ENCODE measurements around the gene SVOP. TPM values are rescaled to one million over a fixed set of nuclear protein-coding genes. Genes with fewer than 3 reads are reported as not detected.

Gene SVOP
- total RNA-seq, 1 donor from 2014 or later = not detected

GRCh38 chr12:108981835-108982234 lies 39.0 kb downstream of the SVOP start:
- Mint-ChIP-seq H3K27me3 (ENCODE audit: low read depth) (no peaks in the 10 kb centered on the region), H3K4me1 (ENCODE audit: low read depth) (peaks cover 4% of the 10 kb centered on the region), H3K36me3 (ENCODE audit: low read depth) (no peaks in the 10 kb centered on the region), H3K9me3 (ENCODE audit: low read depth) (no peaks in the 10 kb centered on the region), H3K4me3 (ENCODE audit: unreplicated experiment) (no peak overlapping the region), H3K27ac (ENCODE audit: unreplicated experiment) (no peak overlapping the region)
- TF ChIP-seq CTCF (IDR thresholded peaks at IDR 0.05) = no peak
- DNase-seq (ENCODE audit: low spot score) = no peak

- Mint-ChIP-seq H3K9me3 (ENCODE audit: low read depth) (no peaks in the 10 kb centered on the region), H3K4me3 (ENCODE audit: unreplicated experiment) (no peak overlapping the region), H3K27ac (ENCODE audit: unreplicated experiment) (no peak overlapping the region), H3K4me1 (ENCODE audit: low read depth) (peaks cover 4% of the 10 kb centered on the region), H3K36me3 (ENCODE audit: low read depth) (no peaks in the 10 kb centered on the region), H3K27me3 (ENCODE audit: low read depth) (no peaks in the 10 kb centered on the region)
- no peak for DNase-seq (ENCODE audit: low spot score)
- TF ChIP-seq CTCF (IDR thresholded peaks at IDR 0.05) = no peak
Measured at GRCh38 chr12:108980831-108981618, 39.8 kb downstream of the SVOP start.

- H3K4me3 Mint-ChIP-seq (ENCODE audit: unreplicated experiment) = no peak overlapping the region
- no peak for DNase-seq (ENCODE audit: low spot score)
- H3K27ac Mint-ChIP-seq (ENCODE audit: unreplicated experiment) = no peak overlapping the region
- TF ChIP-seq CTCF (IDR thresholded peaks at IDR 0.05) = no peak
- no peaks in the 10 kb centered on the region for H3K9me3 Mint-ChIP-seq (ENCODE audit: low read depth)
- H3K4me1 Mint-ChIP-seq (ENCODE audit: low read depth) = peaks cover 11% of the 10 kb centered on the region
- H3K27me3 Mint-ChIP-seq (ENCODE audit: low read depth) = no peaks in the 10 kb centered on the region
- no peaks in the 10 kb centered on the region for H3K36me3 Mint-ChIP-seq (ENCODE audit: low read depth)
Measured at GRCh38 chr12:108977360-108977759, 43.5 kb downstream of the SVOP start.

GRCh38 chr12:108975024-108975593 lies 45.8 kb downstream of the SVOP start:
- Mint-ChIP-seq H3K36me3 (ENCODE audit: low read depth) (no peaks in the 10 kb centered on the region), H3K27ac (ENCODE audit: unreplicated experiment) (no peak overlapping the region), H3K4me3 (ENCODE audit: unreplicated experiment) (no peak overlapping the region), H3K9me3 (ENCODE audit: low read depth) (no peaks in the 10 kb centered on the region), H3K4me1 (ENCODE audit: low read depth) (peaks cover 11% of the 10 kb centered on the region), H3K27me3 (ENCODE audit: low read depth) (no peaks in the 10 kb centered on the region)
- DNase-seq (ENCODE audit: low spot score) = no peak
- no peak for TF ChIP-seq CTCF (IDR thresholded peaks at IDR 0.05)

GRCh38 chr12:108973629-108974152 lies 47.2 kb downstream of the SVOP start:
- Mint-ChIP-seq H3K9me3 (ENCODE audit: low read depth) (no peaks in the 10 kb centered on the region), H3K27me3 (ENCODE audit: low read depth) (no peaks in the 10 kb centered on the region), H3K27ac (ENCODE audit: unreplicated experiment) (peak overlapping the region; percentile 4), H3K36me3 (ENCODE audit: low read depth) (no peaks in the 10 kb centered on the region), H3K4me3 (ENCODE audit: unreplicated experiment) (no peak overlapping the region), H3K4me1 (ENCODE audit: low read depth) (peaks cover 11% of the 10 kb centered on the region)
- TF ChIP-seq CTCF (IDR thresholded peaks at IDR 0.05) = no peak
- DNase-seq (ENCODE audit: low spot score) = no peak
